NCI-H774 (cell line): ENCODE results near the gene CRTC1.
A peak's percentile ranks its signal among the peaks of the same experiment; 100 is the strongest.

Experiments used
- DNase-seq: peaks from one replicate; lab custom pipeline; 2025; lab: John Stamatoyannopoulos, UW

Gene CRTC1

GRCh38 chr19:18683109-18683957 is at the start of gene CRTC1:
Gene CRTC1, plus strand, starts transcription at chr19:18683680. Its CDS starts 23 bp downstream, at chr19:18683703.
- DNase-seq: peak; percentile 83

DNA sequence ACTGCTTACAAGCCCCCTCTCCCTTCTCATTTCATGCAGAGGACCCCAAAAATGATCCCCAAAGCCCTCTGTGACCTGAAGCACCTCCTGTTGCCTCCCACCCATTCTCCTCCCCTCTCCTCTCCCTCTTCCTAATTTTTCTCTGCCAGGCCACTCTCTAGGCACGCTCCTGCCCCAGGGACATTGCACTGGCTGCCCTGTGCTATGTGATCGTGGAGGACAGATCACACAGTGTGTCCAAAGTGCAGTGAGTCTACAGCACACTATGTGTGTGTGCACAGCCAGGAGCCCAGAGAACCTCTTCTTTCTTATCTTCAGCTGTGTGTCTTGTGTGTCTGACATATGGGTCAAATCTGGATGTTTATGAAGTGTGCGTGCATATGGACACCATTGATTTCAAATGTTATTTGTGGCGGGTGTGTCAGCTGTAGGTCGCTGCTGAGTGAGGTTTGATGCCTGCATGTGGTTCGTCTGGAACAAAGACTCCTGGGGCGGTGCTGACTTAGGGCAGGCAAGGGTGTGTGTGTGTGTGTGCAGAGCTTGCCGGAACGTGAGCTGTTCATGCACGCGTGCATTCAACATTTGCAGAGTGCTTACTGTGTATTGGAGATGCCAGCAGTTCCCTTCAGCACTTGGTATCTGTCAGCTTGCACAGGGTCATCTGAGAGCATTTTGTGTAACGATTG is 48.7 kb upstream of the CRTC1 start:
- DNase-seq: no peak

GRCh38 chr19:18635831-18636182 is 47.7 kb upstream of the CRTC1 start:
- no peak for DNase-seq

DNA sequence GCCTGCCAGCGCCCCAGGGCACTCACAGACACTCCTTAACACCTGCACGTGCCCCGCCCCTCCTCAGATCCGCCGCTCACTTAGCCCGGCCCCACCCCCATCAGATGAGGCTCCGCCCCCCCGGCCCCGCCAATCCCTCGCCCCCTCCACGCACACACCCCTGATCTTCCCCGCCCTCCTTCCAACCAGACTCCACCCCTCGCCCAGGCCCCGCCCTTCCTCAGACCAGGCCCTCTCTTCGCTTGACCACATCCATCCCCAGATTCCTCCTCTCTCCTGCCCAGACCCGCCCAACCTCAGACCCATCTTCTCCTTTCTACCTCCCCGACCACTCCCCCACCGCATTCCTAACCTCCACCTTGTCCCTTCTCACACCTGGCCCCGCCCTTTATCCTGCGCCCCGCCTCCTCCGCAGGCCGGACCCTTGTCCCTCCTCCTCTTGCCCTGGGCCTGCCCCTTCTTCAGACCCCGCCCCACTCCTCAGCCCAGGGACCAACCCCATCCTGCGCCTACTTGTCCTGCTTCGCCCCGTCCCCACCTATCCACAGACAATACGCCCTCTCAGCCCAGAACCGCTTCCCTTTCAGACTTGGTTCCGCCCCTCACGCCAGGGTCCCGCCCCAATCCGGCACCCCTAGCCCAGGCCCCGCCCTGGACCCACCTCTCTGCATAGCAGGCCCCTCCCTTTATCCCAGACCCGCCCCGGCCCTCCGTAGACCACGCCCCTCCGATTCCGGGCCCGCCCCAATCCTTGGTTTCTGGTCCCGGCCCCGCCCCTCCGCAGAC is 47.1 kb upstream of the CRTC1 start:
- DNase-seq: peak; percentile 96

GRCh38 chr19:18636969-18637629 is 46.4 kb upstream of the CRTC1 start, which contains the start of gene KLHL26:
Gene KLHL26, plus strand, starts transcription at chr19:18637028. Its CDS starts 27 bp downstream, at chr19:18637055.
- DNase-seq: no peak

DNA sequence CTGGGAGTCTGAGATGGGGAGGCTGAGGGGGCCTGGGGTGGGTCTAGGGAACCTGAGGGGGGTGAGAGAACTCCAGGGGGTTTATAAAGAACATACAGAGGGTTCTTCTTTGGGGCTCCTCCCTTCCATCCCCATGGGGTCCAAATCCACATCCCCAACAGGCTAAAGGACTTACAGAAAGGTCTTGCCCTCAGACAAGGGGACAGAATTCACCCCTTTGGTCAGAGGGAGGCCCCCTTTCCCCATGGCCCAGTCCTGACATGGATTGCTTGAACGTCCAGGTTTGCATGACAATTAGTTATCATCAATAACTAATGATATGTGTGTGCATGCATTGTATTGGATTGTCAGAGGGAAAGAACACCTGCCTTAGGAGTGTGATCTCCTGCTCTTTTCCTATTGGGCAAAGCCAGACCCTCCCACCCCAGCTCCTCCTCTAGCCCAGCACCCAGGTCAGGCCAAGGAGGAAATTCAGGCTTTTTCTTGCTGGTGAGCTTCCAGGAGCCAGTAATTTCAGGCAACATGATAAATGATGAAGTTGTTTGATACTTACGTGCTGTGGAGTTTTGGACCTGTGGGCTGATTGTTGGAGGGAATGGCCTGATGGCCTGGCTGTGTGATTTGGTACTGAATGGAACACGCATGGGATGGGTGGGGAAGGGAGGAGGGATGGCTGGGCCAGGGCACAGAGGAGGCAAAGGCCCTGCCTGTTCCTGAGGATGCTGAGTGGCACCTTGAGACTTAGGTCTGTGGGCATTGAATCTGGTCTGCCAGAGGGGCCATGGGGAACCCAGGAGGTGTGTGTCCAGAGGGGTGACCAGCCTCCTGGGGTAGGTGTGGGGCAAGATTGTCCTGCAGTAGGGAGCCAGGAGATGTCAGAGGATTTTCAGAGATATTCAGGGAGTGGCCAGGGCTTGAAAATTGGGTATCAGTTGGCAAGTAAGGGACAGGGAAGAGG is 45.5 kb upstream of the CRTC1 start:
- peak; percentile 21 for DNase-seq

- no peak for DNase-seq
These were observed 43.7 kb upstream of the CRTC1 start for GRCh38 chr19:18639706-18640243.

GRCh38 chr19:18644196-18645034 is 39.1 kb upstream of the CRTC1 start:
- no peak for DNase-seq

- no peak for DNase-seq
These were observed 38.4 kb upstream of the CRTC1 start for GRCh38 chr19:18645035-18645511.

- DNase-seq: no peak
These were observed 36.7 kb upstream of the CRTC1 start for GRCh38 chr19:18646535-18647370.

- no peak for DNase-seq
These were observed 36.1 kb upstream of the CRTC1 start for GRCh38 chr19:18647371-18647767.

DNA sequence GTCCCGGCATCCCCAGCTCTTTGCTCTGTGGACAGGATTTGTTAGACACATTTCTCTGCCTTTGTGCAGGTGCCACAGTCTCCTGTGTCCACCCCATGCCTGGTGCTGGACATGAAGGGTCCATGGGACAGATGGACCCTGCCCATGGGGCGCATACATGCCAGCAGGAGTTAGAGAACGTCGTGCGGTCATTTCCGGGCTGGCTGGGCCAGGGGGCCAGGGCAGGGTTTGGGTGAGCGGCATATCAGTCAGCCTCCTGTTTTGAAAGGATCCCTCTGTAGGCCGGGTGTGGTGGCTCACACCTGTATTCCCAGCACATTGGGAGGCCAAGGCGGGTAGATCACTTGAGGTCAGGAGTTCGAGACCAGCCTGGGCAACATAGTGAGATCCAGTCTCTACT is 35.7 kb upstream of the CRTC1 start:
- no peak for DNase-seq

DNA sequence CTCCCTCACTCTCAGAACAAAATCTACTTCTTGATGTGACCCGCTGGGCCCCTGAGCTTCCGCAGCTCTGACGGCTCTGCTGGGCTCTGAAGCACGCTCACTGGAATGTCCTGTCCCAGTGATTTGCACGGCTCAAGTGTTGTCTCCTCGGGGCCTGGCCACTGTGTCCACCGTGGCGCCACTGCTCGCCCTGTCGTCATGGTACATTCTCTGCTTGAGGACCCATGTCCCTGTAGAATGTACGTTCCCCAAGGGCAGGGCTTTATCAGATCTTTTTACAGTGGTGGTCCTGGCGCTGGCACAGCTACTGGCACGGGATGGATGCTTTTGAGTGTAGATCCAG is 34.5 kb upstream of the CRTC1 start:
- no peak for DNase-seq

- DNase-seq: no peak
These were observed 34.0 kb upstream of the CRTC1 start for GRCh38 chr19:18649371-18650020.

- DNase-seq: no peak
These were observed 33.5 kb upstream of the CRTC1 start for GRCh38 chr19:18650021-18650390.

GRCh38 chr19:18650468-18651041 is 32.9 kb upstream of the CRTC1 start:
- no peak for DNase-seq

GRCh38 chr19:18651300-18651699 is 32.2 kb upstream of the CRTC1 start:
- no peak for DNase-seq

GRCh38 chr19:18651733-18652132 is 31.7 kb upstream of the CRTC1 start:
- DNase-seq: no peak
